Measurements from ENCODE around the gene SLC9A1.

Gene SLC9A1

DNA sequence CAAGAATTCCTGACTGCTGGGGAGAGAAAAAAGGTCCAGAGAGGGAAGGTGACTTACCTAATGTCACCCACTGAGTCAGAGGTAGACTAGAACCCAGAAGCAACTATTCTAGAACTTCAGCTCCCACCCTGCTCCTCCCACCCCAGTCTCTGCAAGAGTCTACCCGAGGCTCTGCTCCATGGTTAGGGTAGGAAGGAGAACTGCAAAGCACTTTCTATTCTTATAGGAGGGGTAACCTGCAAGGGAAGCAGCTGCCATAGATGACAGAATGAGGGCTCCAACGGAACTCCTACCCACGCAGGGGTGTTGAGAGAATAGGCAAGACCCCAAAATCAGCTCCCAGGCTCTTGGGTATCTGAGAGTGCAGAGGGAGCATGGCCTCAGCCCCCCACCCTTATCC, 4.3 kb downstream of the SLC9A1 start:
- DNase-seq (ENCODE audit: low read depth), result no peak

DNA sequence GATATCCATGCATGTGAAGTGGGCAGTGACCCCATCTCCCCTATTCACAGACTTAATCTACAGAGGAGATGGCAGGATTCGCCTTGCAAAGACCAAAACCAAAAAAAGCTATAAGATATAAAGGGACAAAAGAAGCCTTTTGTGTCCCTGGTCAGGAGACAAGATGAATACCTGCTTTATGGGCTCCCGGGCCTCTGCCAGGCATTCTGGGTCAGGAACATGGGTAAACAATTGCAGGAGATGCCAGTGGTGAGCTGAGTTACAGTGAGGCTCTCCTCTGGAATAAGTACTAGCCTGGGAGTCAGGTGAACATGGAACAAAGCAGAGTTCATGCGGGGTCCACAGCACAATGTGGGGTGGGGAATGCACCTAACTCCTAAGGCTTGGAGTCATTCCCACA, 4.7 kb downstream of the SLC9A1 start:
- no peak for DNase-seq (ENCODE audit: low read depth)

- DNase-seq (ENCODE audit: low read depth), result no peak
Measured at GRCh38 chr1:27149762-27150113, 5.2 kb downstream of the SLC9A1 start.

GRCh38 chr1:27149084-27149761, 5.7 kb downstream of the SLC9A1 start:
- no peak for DNase-seq (ENCODE audit: low read depth)

DNA sequence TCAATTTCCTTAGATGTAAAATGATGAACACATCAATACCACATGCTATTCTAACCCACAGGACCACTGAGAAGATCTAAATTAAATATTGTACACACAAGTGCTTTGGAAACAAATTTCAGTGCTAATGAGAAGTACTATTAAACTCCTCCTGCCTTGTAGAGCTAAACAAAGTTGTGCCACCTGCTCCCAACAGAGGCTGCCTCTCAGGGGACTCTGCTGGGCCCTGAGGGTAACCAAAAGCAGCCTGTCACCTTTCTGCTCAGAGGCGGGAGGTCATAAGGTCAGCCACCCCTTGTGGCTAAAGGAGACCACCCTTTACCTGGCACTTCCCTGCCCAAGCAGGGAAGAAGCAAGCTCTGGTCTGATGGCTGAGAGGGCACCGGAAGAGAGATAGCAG, 6.3 kb downstream of the SLC9A1 start:
- DNase-seq (ENCODE audit: low read depth), result no peak

- no peak for DNase-seq (ENCODE audit: low read depth)
Measured at GRCh38 chr1:27147842-27148518, 6.9 kb downstream of the SLC9A1 start.

GRCh38 chr1:27145934-27146354, 9.0 kb downstream of the SLC9A1 start:
- no peak for DNase-seq (ENCODE audit: low read depth)

DNA sequence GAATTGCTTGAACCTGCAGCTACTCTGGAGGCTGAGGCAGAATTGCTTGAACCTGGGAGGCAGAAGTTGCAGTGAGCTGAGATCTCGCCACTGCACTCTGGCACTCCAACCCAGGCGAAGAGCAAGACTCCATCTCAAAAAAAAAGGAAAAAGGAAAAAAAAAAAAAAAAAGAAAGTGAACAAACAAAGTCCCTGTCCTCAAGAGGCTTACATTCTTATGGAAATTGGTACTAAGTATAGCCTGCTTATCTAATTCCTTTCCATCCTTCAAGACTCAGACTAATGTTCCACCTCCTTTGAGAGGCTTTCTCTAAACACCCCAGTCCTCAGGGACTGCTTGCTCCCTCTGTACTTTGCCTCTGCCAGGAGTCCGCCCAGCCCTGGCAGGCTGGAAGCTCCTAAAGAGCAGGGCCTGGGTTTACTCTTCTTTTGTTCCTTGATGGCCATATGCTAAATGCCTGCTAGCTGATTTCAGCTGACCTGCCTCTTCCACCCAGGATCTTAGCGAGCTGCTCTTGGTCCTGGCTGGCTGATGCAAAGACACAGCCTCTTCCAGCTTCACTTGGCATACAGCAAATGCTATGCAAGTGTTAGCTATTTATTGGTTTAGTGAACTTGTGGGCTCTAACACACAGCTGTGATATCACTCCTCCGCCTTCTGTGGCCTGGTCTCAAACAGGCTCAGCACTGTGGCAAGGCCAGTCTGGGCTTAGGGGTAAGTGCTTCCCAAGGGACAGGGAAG, 9.8 kb downstream of the SLC9A1 start:
- DNase-seq (ENCODE audit: low read depth), result no peak

- no peak for DNase-seq (ENCODE audit: low read depth)
Measured at GRCh38 chr1:27144049-27144748, 10.7 kb downstream of the SLC9A1 start.

DNA sequence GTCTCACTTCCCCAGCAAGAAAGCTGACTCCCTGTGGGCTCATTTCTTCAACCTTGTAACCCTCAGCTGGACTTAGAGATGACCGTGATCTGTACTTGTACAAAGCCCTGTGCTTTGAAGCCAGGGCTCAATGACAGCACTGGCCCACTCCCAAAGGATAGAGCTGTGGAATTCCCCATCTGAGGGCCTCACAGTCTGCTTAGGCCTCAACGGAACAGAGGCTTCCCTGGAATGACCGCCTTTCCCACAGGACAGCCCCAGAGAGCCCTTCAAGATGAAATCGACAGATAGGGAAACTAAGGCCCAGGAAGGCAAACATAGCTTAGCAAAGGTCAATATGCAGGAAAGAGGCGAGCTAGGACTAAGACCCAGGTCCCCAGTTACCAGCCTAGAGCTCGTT, 11.5 kb downstream of the SLC9A1 start:
- DNase-seq (ENCODE audit: low read depth), result no peak

DNA sequence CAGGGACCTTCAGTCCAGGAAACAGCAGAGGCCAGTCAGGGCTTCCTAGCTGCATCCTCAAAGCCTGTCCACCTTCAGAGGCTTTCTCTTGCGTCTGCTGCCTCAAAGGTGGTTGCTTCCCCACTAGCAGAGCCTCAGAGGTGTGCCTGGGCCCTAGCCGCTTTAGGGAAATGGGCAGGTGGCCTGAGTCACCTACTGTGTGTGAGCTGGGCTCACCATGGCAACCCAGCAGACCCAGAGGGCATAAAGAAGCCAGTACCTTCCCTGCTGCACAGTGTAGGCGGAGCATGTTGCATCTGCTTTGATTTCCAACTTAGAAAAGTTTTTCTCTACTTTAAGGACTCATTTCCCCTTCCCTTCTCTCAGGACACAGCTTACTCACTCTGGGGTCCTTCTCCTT, 12.5 kb downstream of the SLC9A1 start:
- DNase-seq (ENCODE audit: low read depth), result no peak

GRCh38 chr1:27141266-27142003, 13.5 kb downstream of the SLC9A1 start:
- no peak for DNase-seq (ENCODE audit: low read depth)

DNA sequence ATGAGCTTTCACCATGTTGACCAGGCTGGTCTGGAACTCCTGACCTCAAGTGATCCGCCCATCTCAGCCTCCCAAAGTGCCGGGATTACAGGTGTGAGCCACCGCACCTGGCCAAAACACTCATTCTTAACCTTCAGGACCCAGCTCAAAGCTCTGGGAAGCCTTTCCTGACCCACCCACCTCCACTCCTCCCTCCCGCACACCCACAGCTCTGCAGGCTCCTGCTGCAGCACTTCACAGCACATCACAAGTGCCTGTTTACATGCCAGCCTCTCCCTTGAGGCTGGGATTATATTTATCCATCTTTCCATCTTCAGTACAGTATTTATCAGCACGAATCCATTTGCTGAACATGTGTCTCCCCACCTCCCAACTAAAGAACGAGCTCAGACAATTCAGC, 14.9 kb downstream of the SLC9A1 start:
- no peak for DNase-seq (ENCODE audit: low read depth)

- no peak for DNase-seq (ENCODE audit: low read depth)
Measured at GRCh38 chr1:27138927-27139326, 16.0 kb downstream of the SLC9A1 start.

- DNase-seq (ENCODE audit: low read depth), result no peak
Measured at GRCh38 chr1:27138368-27138767, 16.6 kb downstream of the SLC9A1 start.

GRCh38 chr1:27137544-27138075, 17.3 kb downstream of the SLC9A1 start:
- no peak for DNase-seq (ENCODE audit: low read depth)

DNA sequence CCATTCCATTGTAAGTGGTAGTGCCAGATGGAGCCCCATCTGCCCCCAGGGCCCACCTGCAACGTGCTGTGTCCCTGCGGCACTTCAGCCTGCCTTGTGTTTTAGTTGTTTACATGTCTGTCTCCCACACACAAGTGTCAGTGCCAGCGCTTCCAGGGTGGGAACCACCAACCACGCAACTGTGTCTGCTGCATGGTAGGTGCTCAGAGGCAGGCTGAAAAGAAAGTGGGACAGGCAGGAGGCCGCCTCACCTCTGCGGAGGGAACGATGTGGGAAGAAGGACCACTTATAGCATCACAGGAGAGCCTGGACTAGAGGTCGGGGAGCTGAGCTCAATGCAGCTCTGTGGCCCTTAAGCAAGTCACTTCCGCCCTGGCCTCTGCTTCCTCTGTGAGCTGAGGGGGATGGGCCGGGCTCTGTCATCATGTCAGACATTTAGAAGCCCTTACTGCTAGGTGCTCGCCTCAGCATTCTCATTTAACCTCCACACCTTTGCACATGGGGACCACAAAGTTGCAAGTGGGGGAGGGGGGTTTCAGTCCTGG, 17.9 kb downstream of the SLC9A1 start:
- peak; percentile 53 for DNase-seq (ENCODE audit: low read depth)

DNA sequence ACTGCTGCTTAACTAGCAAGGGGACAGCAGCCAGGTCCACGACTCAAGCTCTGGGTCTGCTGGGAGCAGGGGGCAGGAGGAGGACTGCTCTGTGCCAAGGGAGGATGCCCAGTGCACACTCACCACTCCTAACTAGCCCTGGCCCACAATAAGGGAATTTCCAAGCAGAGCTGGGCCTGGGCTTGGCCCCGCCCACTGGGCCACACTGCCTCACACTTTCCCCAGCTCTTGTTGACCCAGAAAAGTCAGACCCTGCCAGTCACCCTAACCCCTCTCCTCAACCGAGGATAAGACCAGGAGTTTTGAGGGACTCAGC, 18.7 kb downstream of the SLC9A1 start:
- DNase-seq (ENCODE audit: low read depth), result no peak

DNA sequence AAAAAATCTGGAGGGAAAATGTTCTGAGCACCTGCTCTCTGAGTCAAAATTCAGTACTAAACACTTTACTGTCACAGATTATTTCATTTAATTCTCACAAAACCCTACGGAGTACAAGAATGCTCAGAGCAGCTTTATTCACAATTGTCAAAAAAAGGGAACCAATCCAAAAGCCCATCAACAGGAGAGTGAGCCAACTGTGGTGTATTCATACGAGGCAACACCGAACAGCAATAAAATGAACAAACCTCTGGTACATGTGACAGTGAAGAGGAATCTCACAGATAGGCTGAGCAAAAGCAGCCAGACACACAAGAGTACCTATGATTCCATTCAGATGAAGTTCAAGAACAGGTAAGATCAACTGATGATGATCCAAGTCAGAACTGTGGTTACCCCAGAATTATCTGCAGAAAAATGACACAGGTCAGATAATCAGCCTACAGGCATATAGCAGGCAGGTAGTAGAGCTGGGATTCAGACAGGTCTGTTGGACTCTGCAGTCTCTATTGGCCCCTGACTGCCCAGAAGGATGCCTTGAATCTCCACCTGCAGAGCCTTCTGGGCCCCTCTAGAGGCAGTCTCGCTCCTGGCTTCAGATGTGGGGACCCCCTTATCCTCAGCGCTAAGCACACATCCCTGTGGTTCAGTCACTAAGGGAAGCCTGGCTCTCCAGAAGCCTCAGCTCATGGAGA, 19.2 kb downstream of the SLC9A1 start:
- DNase-seq (ENCODE audit: low read depth), result no peak

- DNase-seq (ENCODE audit: low read depth), result no peak
Measured at GRCh38 chr1:27133991-27134390, 20.9 kb downstream of the SLC9A1 start.

DNA sequence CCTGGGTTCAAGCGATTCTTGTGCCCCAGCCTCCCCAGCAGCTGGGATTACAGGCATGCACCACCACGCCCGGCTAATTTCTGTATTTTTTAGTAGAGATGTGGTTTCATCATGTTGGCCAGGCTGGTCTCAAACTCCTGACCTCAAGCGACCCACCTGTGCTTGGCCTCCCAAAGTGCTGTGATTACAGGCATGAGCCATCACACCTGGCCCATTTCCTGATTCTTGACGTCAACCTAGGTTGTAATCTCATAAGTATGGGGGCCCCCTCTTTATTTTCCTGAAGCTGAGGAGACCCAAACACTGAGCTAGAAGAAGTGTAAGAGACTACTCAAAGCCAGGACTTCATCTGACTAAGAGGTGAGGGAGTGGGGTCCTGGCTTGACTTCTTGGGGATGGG, 21.8 kb downstream of the SLC9A1 start:
- no peak for DNase-seq (ENCODE audit: low read depth)

Data from stimulated activated CD8-positive, alpha-beta memory T cell treated with anti-CD3 and anti-CD28 coated beads, Interleukin-12 subunit alpha, Interleukin-12 subunit beta, amount 100 ng/mL, for 1 hour (primary cell).